ENCODE results near the gene ERI3. TPM values are rescaled to one million over a fixed set of nuclear protein-coding genes. Genes with fewer than 3 reads are reported as not detected.

The ERI3 gene
- total and polyA plus RNA-seq, 9 of the 15 experiments (the other 6 are each of a cell fraction or from before 2014, with no cell fraction given), result 47.8 to 93.4 (median 67.2) TPM

GRCh38 chr1:44268054-44268453 lies 87.0 kb downstream of the ERI3 start:
- TF ChIP-seq ZBTB49 (CRISPR knock-in tag; IDR thresholded peaks at IDR 0.05; ENCODE audit: borderline replicate concordance) (no peak), EGR1 (conservative IDR thresholded peaks at IDR 0.05) (no peak), TEAD1 (CRISPR knock-in tag; IDR thresholded peaks at IDR 0.05) (no peak)
- H4K20me1 ChIP-seq (replicated peaks; ENCODE audit: control insufficient read depth, insufficient read depth, low read length), result peaks cover 8% of the 10 kb centered on the region; the same call in 1 of the 2 replicates
- no TSS peak for BruUV-seq (replicated peaks)
- no peaks in the 10 kb centered on the region for H3K79me2 ChIP-seq (ENCODE audit: control insufficient read depth, insufficient read depth, low read length)
- no peaks in the 10 kb centered on the region for H3K9me3 ChIP-seq (replicated peaks; ENCODE audit: control insufficient read depth, insufficient read depth, low read depth, low read length)
- in situ Hi-C loops (cut with MboI), result no loop called here
- ChIA-PET CTCF (ENCODE audit: low intra/inter-chr PET ratio) (no interaction called here), POLR2A (interaction anchor here (0.7 to 2.4 kb wide), 7 partner anchors 11 to 356 kb away, joined by 3 to 12 read pairs (median 3); no protein-coding TSS in a partner anchor)
- no peak overlapping the region for H3K9ac ChIP-seq (ENCODE audit: insufficient read depth in 1 of 2, low read depth in 2 of 2, low read length in 2 of 2)
- no peak overlapping the region for H3K27ac ChIP-seq (ENCODE audit: extremely low read depth, low read depth, low read length)
- DNase-seq (ENCODE audit: extremely low read depth in 1 of 4, low spot score in 3 of 4), result peak in 1 of 4 experiments; percentile 21
- H3K4me1 ChIP-seq (replicated peaks in 1 of 2; ENCODE audit: control insufficient read depth in 2 of 2, insufficient read depth in 2 of 2, low read length in 2 of 2), result peaks cover 5 to 8% of the 10 kb centered on the region in 2 experiments; a peak in 3 of 5 replicates
- WGBS (ENCODE audit: insufficient coverage, low coverage, missing lambda C conversion rate), result 96% methylated on average over 1 of the region's 1 CpG
- H2AFZ ChIP-seq (ENCODE audit: low read depth, low read length), result no peak overlapping the region
- H3K27me3 ChIP-seq (ENCODE audit: control insufficient read depth in 2 of 2, insufficient read depth in 2 of 2, low read length in 2 of 2), result no peaks in the 10 kb centered on the region
- H3K36me3 ChIP-seq (ENCODE audit: control insufficient read depth, insufficient read depth, low read length), result peaks cover 2% of the 10 kb centered on the region; the same call in 1 of the 3 replicates
- no peak overlapping the region for H3K4me2 ChIP-seq (ENCODE audit: insufficient read depth, low read length)
- FAIRE-seq, result no peak
- no peak for ATAC-seq
- intact Hi-C loops (cut with micrococcal nuclease), result no loop called here
- no peak overlapping the region for H3K4me3 ChIP-seq
- H3K9me1 ChIP-seq (ENCODE audit: control insufficient read depth, insufficient read depth, low read length), result peaks cover 15% of the 10 kb centered on the region
